Measurements from ENCODE around the gene UBAP1L.
A peak's percentile ranks its signal among the peaks of the same experiment; 100 is the strongest.
"Not testable (repeated sequence)": the region's sequence is repeated elsewhere in the genome, so short reads cannot be mapped to it uniquely, and the experiment has no call there.

UBAP1L gene

GRCh38 chr15:65115086-65115485 is at the start of gene UBAP1L:
TSS of gene UBAP1L (minus strand) at chr15:65115200. CDS start at chr15:65106215, 8,985 bp downstream.
- DNase-seq (ENCODE audit: low spot score) (no peak), FAIRE-seq (no peak)

GRCh38 chr15:65164139-65164538 is 49.1 kb upstream of the UBAP1L start:
- DNase-seq (ENCODE audit: low spot score) (no peak), FAIRE-seq (no peak)

- DNase-seq (ENCODE audit: low spot score) (no peak), FAIRE-seq (no peak)
Observed at GRCh38 chr15:65163041-65163440, 48.0 kb upstream of the UBAP1L start.

- DNase-seq (ENCODE audit: low spot score) (no peak), FAIRE-seq (no peak)
Observed at GRCh38 chr15:65156692-65157091, 41.7 kb upstream of the UBAP1L start.

- DNase-seq (ENCODE audit: low spot score) (no peak), FAIRE-seq (no peak)
Observed at GRCh38 chr15:65154720-65155119, 39.7 kb upstream of the UBAP1L start.

GRCh38 chr15:65147902-65148301 is 32.9 kb upstream of the UBAP1L start:
- DNase-seq (ENCODE audit: low spot score) = no peak
- FAIRE-seq = no peak

- no peak for FAIRE-seq
- DNase-seq (ENCODE audit: low spot score) = no peak
Observed at GRCh38 chr15:65146438-65146837, 31.4 kb upstream of the UBAP1L start.

- not testable (repeated sequence) for FAIRE-seq; DNase-seq (ENCODE audit: low spot score)
Observed at GRCh38 chr15:65138631-65139030, 23.6 kb upstream of the UBAP1L start.

GRCh38 chr15:65137893-65138292 is 22.9 kb upstream of the UBAP1L start:
- DNase-seq (ENCODE audit: low spot score); FAIRE-seq: not testable (repeated sequence)

- DNase-seq (ENCODE audit: low spot score); FAIRE-seq: not testable (repeated sequence)
Observed at GRCh38 chr15:65137089-65137488, 22.1 kb upstream of the UBAP1L start.

- no peak for FAIRE-seq
- no peak for DNase-seq (ENCODE audit: low spot score)
Observed at GRCh38 chr15:65134538-65134937, 19.5 kb upstream of the UBAP1L start.

- no peak for FAIRE-seq
- peak; percentile 82 for DNase-seq (ENCODE audit: low spot score)
Observed at GRCh38 chr15:65133548-65134200, 18.7 kb upstream of the UBAP1L start, which contains the start of gene PDCD7. TSS of gene PDCD7 (minus strand) at chr15:65133808. CDS start at chr15:65133781, 27 bp downstream.

- DNase-seq (ENCODE audit: low spot score) = no peak
- no peak for FAIRE-seq
Observed at GRCh38 chr15:65132878-65133547, 18.0 kb upstream of the UBAP1L start.

GRCh38 chr15:65130941-65131340 is 15.9 kb upstream of the UBAP1L start:
- DNase-seq (ENCODE audit: low spot score) (no peak), FAIRE-seq (no peak)

GRCh38 chr15:65115542-65115941 is 542 bp upstream of the UBAP1L start:
- DNase-seq (ENCODE audit: low spot score) (no peak), FAIRE-seq (no peak)

- DNase-seq (ENCODE audit: low spot score) = no peak
- no peak for FAIRE-seq
Observed at GRCh38 chr15:65110676-65111292, 4.2 kb downstream of the UBAP1L start.

GRCh38 chr15:65106011-65106590 is 8.9 kb downstream of the UBAP1L start:
- DNase-seq (ENCODE audit: low spot score) (no peak), FAIRE-seq (no peak)

- DNase-seq (ENCODE audit: low spot score) (no peak), FAIRE-seq (no peak)
Observed at GRCh38 chr15:65105038-65105437, 10.0 kb downstream of the UBAP1L start.

- no peak for FAIRE-seq
- DNase-seq (ENCODE audit: low spot score) = no peak
Observed at GRCh38 chr15:65102912-65103311, 12.1 kb downstream of the UBAP1L start.

- no peak for FAIRE-seq
- DNase-seq (ENCODE audit: low spot score) = no peak
Observed at GRCh38 chr15:65101891-65102708, 12.9 kb downstream of the UBAP1L start.

GRCh38 chr15:65101411-65101890 is 13.5 kb downstream of the UBAP1L start:
- FAIRE-seq = no peak
- DNase-seq (ENCODE audit: low spot score) = no peak
